ENCODE data around the gene NUCKS1.
A peak's percentile ranks its signal among the peaks of the same experiment; 100 is the strongest.

Gene NUCKS1

GRCh38 chr1:205751036-205751651, 1.2 kb upstream of the NUCKS1 start:
- H3K4me1 Mint-ChIP-seq (ENCODE audit: low read depth) = peaks cover 45% of the 10 kb centered on the region
- H3K36me3 Mint-ChIP-seq (ENCODE audit: low read depth) = peaks cover 33% of the 10 kb centered on the region
- peak overlapping the region; percentile 97 for H3K4me3 Mint-ChIP-seq
- H3K9me3 Mint-ChIP-seq = no peaks in the 10 kb centered on the region
- no peaks in the 10 kb centered on the region for H3K27me3 Mint-ChIP-seq
- H3K27ac Mint-ChIP-seq = peak overlapping the region; percentile 99

- peaks cover 56% of the 10 kb centered on the region for H3K4me1 Mint-ChIP-seq (ENCODE audit: low read depth)
- H3K36me3 Mint-ChIP-seq (ENCODE audit: low read depth) = peaks cover 40% of the 10 kb centered on the region
- H3K27me3 Mint-ChIP-seq = no peaks in the 10 kb centered on the region
- peak overlapping the region; percentile 97 for H3K4me3 Mint-ChIP-seq
- peak overlapping the region; percentile 99 for H3K27ac Mint-ChIP-seq
- no peaks in the 10 kb centered on the region for H3K9me3 Mint-ChIP-seq
Measured at GRCh38 chr1:205749234-205750137, 496 bp downstream of the NUCKS1 start.

- Mint-ChIP-seq H3K9me3 (no peaks in the 10 kb centered on the region), H3K27ac (peak overlapping the region; percentile 92), H3K4me3 (peak overlapping the region; percentile 97), H3K36me3 (ENCODE audit: low read depth) (peaks cover 46% of the 10 kb centered on the region), H3K27me3 (no peaks in the 10 kb centered on the region), H3K4me1 (ENCODE audit: low read depth) (peaks cover 64% of the 10 kb centered on the region)
Measured at GRCh38 chr1:205748403-205749233, 1.4 kb downstream of the NUCKS1 start.

- Mint-ChIP-seq H3K36me3 (ENCODE audit: low read depth) (peaks cover 53% of the 10 kb centered on the region), H3K4me3 (peak overlapping the region; percentile 97), H3K4me1 (ENCODE audit: low read depth) (peaks cover 75% of the 10 kb centered on the region), H3K9me3 (no peaks in the 10 kb centered on the region), H3K27me3 (no peaks in the 10 kb centered on the region), H3K27ac (peak overlapping the region; percentile 78)
Measured at GRCh38 chr1:205746757-205747412, 3.1 kb downstream of the NUCKS1 start.

GRCh38 chr1:205744403-205744802, 5.6 kb downstream of the NUCKS1 start:
- Mint-ChIP-seq H3K4me3 (no peak overlapping the region), H3K9me3 (no peaks in the 10 kb centered on the region), H3K27ac (no peak overlapping the region), H3K27me3 (no peaks in the 10 kb centered on the region), H3K36me3 (ENCODE audit: low read depth) (peaks cover 59% of the 10 kb centered on the region), H3K4me1 (ENCODE audit: low read depth) (peaks cover 67% of the 10 kb centered on the region)

GRCh38 chr1:205743977-205744376, 6.0 kb downstream of the NUCKS1 start:
- Mint-ChIP-seq H3K27me3 (no peaks in the 10 kb centered on the region), H3K9me3 (no peaks in the 10 kb centered on the region), H3K4me1 (ENCODE audit: low read depth) (peaks cover 67% of the 10 kb centered on the region), H3K4me3 (no peak overlapping the region), H3K36me3 (ENCODE audit: low read depth) (peaks cover 63% of the 10 kb centered on the region), H3K27ac (peak overlapping the region; percentile 71)

GRCh38 chr1:205741681-205742080, 8.3 kb downstream of the NUCKS1 start:
- H3K4me1 Mint-ChIP-seq (ENCODE audit: low read depth) = peaks cover 52% of the 10 kb centered on the region
- no peak overlapping the region for H3K27ac Mint-ChIP-seq
- no peaks in the 10 kb centered on the region for H3K9me3 Mint-ChIP-seq
- H3K36me3 Mint-ChIP-seq (ENCODE audit: low read depth) = peaks cover 50% of the 10 kb centered on the region
- no peaks in the 10 kb centered on the region for H3K27me3 Mint-ChIP-seq
- no peak overlapping the region for H3K4me3 Mint-ChIP-seq

- H3K36me3 Mint-ChIP-seq (ENCODE audit: low read depth) = peaks cover 46% of the 10 kb centered on the region
- H3K4me1 Mint-ChIP-seq (ENCODE audit: low read depth) = peaks cover 52% of the 10 kb centered on the region
- H3K9me3 Mint-ChIP-seq = no peaks in the 10 kb centered on the region
- no peak overlapping the region for H3K4me3 Mint-ChIP-seq
- no peaks in the 10 kb centered on the region for H3K27me3 Mint-ChIP-seq
- no peak overlapping the region for H3K27ac Mint-ChIP-seq
Measured at GRCh38 chr1:205739348-205740160, 10.4 kb downstream of the NUCKS1 start.

- no peak overlapping the region for H3K4me3 Mint-ChIP-seq
- H3K4me1 Mint-ChIP-seq (ENCODE audit: low read depth) = peaks cover 60% of the 10 kb centered on the region
- H3K36me3 Mint-ChIP-seq (ENCODE audit: low read depth) = peaks cover 49% of the 10 kb centered on the region
- no peak overlapping the region for H3K27ac Mint-ChIP-seq
- no peaks in the 10 kb centered on the region for H3K9me3 Mint-ChIP-seq
- no peaks in the 10 kb centered on the region for H3K27me3 Mint-ChIP-seq
Measured at GRCh38 chr1:205735218-205735617, 14.8 kb downstream of the NUCKS1 start.

- Mint-ChIP-seq H3K27ac (no peak overlapping the region), H3K4me3 (no peak overlapping the region), H3K36me3 (ENCODE audit: low read depth) (peaks cover 51% of the 10 kb centered on the region), H3K27me3 (no peaks in the 10 kb centered on the region), H3K9me3 (no peaks in the 10 kb centered on the region), H3K4me1 (ENCODE audit: low read depth) (peaks cover 66% of the 10 kb centered on the region)
Measured at GRCh38 chr1:205733438-205734175, 16.4 kb downstream of the NUCKS1 start.

- Mint-ChIP-seq H3K27me3 (no peaks in the 10 kb centered on the region), H3K4me1 (ENCODE audit: low read depth) (peaks cover 45% of the 10 kb centered on the region), H3K4me3 (no peak overlapping the region), H3K36me3 (ENCODE audit: low read depth) (peaks cover 62% of the 10 kb centered on the region), H3K9me3 (no peaks in the 10 kb centered on the region), H3K27ac (no peak overlapping the region)
Measured at GRCh38 chr1:205729945-205730610, 19.9 kb downstream of the NUCKS1 start.

- peaks cover 17% of the 10 kb centered on the region for H3K4me1 Mint-ChIP-seq (ENCODE audit: low read depth)
- no peak overlapping the region for H3K4me3 Mint-ChIP-seq
- H3K9me3 Mint-ChIP-seq = no peaks in the 10 kb centered on the region
- peaks cover 73% of the 10 kb centered on the region for H3K36me3 Mint-ChIP-seq (ENCODE audit: low read depth)
- H3K27me3 Mint-ChIP-seq = no peaks in the 10 kb centered on the region
- no peak overlapping the region for H3K27ac Mint-ChIP-seq
Measured at GRCh38 chr1:205726619-205727125, 23.3 kb downstream of the NUCKS1 start.

GRCh38 chr1:205725514-205725913, 24.5 kb downstream of the NUCKS1 start:
- Mint-ChIP-seq H3K36me3 (ENCODE audit: low read depth) (peaks cover 75% of the 10 kb centered on the region), H3K4me1 (ENCODE audit: low read depth) (peaks cover 11% of the 10 kb centered on the region), H3K4me3 (no peak overlapping the region), H3K9me3 (no peaks in the 10 kb centered on the region), H3K27ac (no peak overlapping the region), H3K27me3 (no peaks in the 10 kb centered on the region)

All from stimulated activated naive CD8-positive, alpha-beta T cell treated with anti-CD3 and anti-CD28 coated beads, Interleukin-15, Interleukin-2, amounts not matched to agents 100 ng/mL and 50 ng/mL, for 24 hours (primary cell).